HG03060 (cell line): ENCODE measurements around the gene PDX1.

Experiments used
- ATAC-seq: cut with Tn5 transposase; IDR thresholded peaks from one replicate; pipeline ENCODE4 v1.9.1; 2021; ENCODE audit warnings: low read depth, moderate number of reproducible peaks; ENCODE audit not compliant: unreplicated experiment

Gene PDX1

GRCh38 chr13:27969082-27969865, 49.5 kb downstream of the PDX1 start, which contains the start of gene CDX2:
CDX2 (minus strand) TSS chr13:27969315; CDS start chr13:27969006, 309 bp downstream.
- no peak for ATAC-seq

GRCh38 chr13:27969866-27970229, 50.0 kb downstream of the PDX1 start:
- ATAC-seq = no peak

GRCh38 chr13:27970382-27971235, 50.8 kb downstream of the PDX1 start:
- ATAC-seq = no peak

GRCh38 chr13:27971236-27971645, 51.4 kb downstream of the PDX1 start:
- no peak for ATAC-seq

GRCh38 chr13:27971776-27972477, 52.1 kb downstream of the PDX1 start:
- ATAC-seq = no peak

GRCh38 chr13:27972478-27972820, 52.6 kb downstream of the PDX1 start:
- no peak for ATAC-seq

GRCh38 chr13:27973291-27973690, 53.5 kb downstream of the PDX1 start:
- no peak for ATAC-seq

GRCh38 chr13:27973961-27974662, 54.3 kb downstream of the PDX1 start:
- ATAC-seq = no peak
